IMR-90 (cell line): ENCODE data around the gene CDC42EP2. TPM values are rescaled to one million over a fixed set of nuclear protein-coding genes. Genes with fewer than 3 reads are reported as not detected.
"Not testable (repeated sequence)": the region's sequence is repeated elsewhere in the genome, so short reads cannot be mapped to it uniquely, and the experiment has no call there.

Source experiments
- ATAC-seq: fragments of 200-7000 bp; cut with Tn5 transposase; 2 replicates; pipeline ENCODE4 v1.9.1; 2020; ENCODE audit warnings: low read depth, mild to moderate bottlenecking, moderate library complexity
- BruUV-seq: library from RNA; stranded (reverse); fragments of 400-500 nt; replicated peaks from 2 replicates; lab custom pipeline; 2021; lab: Mats Ljungman, UMichigan
- CTCF ChIA-PET: fragments of 300-600 bp; formaldehyde crosslinking; extraction: SDS; loops from one replicate; lab custom pipeline; 2021; ENCODE audit warnings: antibody characterized with exemption; lab: Yijun Ruan, JAX
- POLR2A ChIA-PET: fragments of 300-600 bp; sonication (Branson Sonifier 250); formaldehyde crosslinking; loops from one replicate; lab custom pipeline; 2022; ENCODE audit warnings: antibody characterized with exemption; ENCODE audit not compliant: unreplicated experiment; lab: Charles Lee
- DNase-seq: peaks from one replicate; pipeline ENCODE4 v3.0.0; 2013
- H2AFZ ChIP-seq: replicated peaks from 2 replicates; pipeline ENCODE3; 2013; ENCODE audit warnings: low read length, mild to moderate bottlenecking; ENCODE audit not compliant: poor library complexity
- H2AK5ac ChIP-seq: 2 replicates; pipeline ENCODE4 v1.6.1; 2013; ENCODE audit warnings: low read depth, low read length, inconsistent platforms
- H2AK9ac ChIP-seq: replicated peaks from 2 replicates; pipeline ENCODE3; 2013; ENCODE audit warnings: mild to moderate bottlenecking, low read depth, low read length, moderate library complexity; ENCODE audit not compliant: poor library complexity
- H2BK120ac ChIP-seq: 2 replicates; pipeline ENCODE4 v1.6.1; 2013; ENCODE audit warnings: low read depth, low read length, inconsistent platforms
- H2BK15ac ChIP-seq: 3 replicates; pipeline ENCODE4 v1.6.1; 2013; ENCODE audit warnings: low read depth, low read length, inconsistent platforms
- H2BK20ac ChIP-seq: 2 replicates; pipeline ENCODE4 v1.6.1; 2013; ENCODE audit warnings: low read depth, mild to moderate bottlenecking, inconsistent platforms, low read length, moderate library complexity
- H2BK5ac ChIP-seq: 2 replicates; pipeline ENCODE4 v1.6.1; 2013; ENCODE audit warnings: mild to moderate bottlenecking, low read depth, low read length, inconsistent platforms; ENCODE audit not compliant: poor library complexity, severe bottlenecking
- H3K14ac ChIP-seq: replicated peaks from 2 replicates; pipeline ENCODE4 v1.6.1; 2013; ENCODE audit warnings: low read depth, low read length, inconsistent platforms
- H3K18ac ChIP-seq: 2 replicates; pipeline ENCODE4 v1.6.1; 2013; ENCODE audit warnings: low read depth, low read length, control low read depth
- H3K23ac ChIP-seq: 2 replicates; pipeline ENCODE4 v1.6.1; 2013; ENCODE audit warnings: low read depth, low read length, inconsistent platforms
- H3K27ac ChIP-seq: 2 replicates; pipeline ENCODE4 v1.5.1; 2013; ENCODE audit warnings: mild to moderate bottlenecking, control low read depth, low read length; ENCODE audit not compliant: insufficient read depth
- H3K27me3 ChIP-seq: 2 replicates; pipeline ENCODE4 v1.6.1; 2013; ENCODE audit warnings: low read length; ENCODE audit not compliant: control insufficient read depth, insufficient read depth
- H3K36me3 ChIP-seq: 2 replicates; pipeline ENCODE4 v1.6.1; 2013; ENCODE audit warnings: low read length, mixed read lengths; ENCODE audit not compliant: control insufficient read depth, insufficient read depth
- H3K4ac ChIP-seq: 2 replicates; pipeline ENCODE4 v1.6.1; 2013; ENCODE audit warnings: low read depth, low read length, inconsistent platforms
- H3K4me1 ChIP-seq: 2 replicates; pipeline ENCODE4 v1.6.1; 2013; ENCODE audit warnings: low read length, mixed read lengths; ENCODE audit not compliant: control insufficient read depth, insufficient read depth
- H3K4me2 ChIP-seq: 2 replicates; pipeline ENCODE4 v1.6.1; 2013; ENCODE audit warnings: low read depth, mild to moderate bottlenecking, control low read depth, low read length, moderate library complexity
- H3K4me3 ChIP-seq: 2 replicates; pipeline ENCODE4 v1.5.1; 2013; ENCODE audit warnings: low read depth, mild to moderate bottlenecking, control low read depth, low read length, moderate library complexity; ENCODE audit not compliant: insufficient read depth
- H3K56ac ChIP-seq: 2 replicates; pipeline ENCODE4 v1.6.1; 2013; ENCODE audit warnings: low read length, inconsistent platforms; ENCODE audit not compliant: insufficient read depth; ENCODE audit errors: extremely low read depth
- H3K79me1 ChIP-seq, 2 experiments: 2 replicates each; pipeline ENCODE4 v1.6.1; 2013; ENCODE audit warnings: low read length in 2 of 2, inconsistent platforms in 1 of 2, low read depth in 1 of 2
- H3K9ac ChIP-seq: 2 replicates; pipeline ENCODE4 v1.6.1; 2013; ENCODE audit warnings: low read depth, low read length, control low read depth
- H3K9me1 ChIP-seq: 2 replicates; pipeline ENCODE4 v1.6.1; 2013; ENCODE audit warnings: low read length, inconsistent platforms; ENCODE audit not compliant: insufficient read depth
- H3K9me3 ChIP-seq: 2 replicates; pipeline ENCODE4 v1.6.1; 2013; ENCODE audit warnings: low read length; ENCODE audit not compliant: control insufficient read depth, insufficient read depth
- H4K20me1 ChIP-seq: 2 replicates; pipeline ENCODE4 v1.6.1; 2013; ENCODE audit warnings: low read length, inconsistent platforms; ENCODE audit not compliant: insufficient read depth
- H4K5ac ChIP-seq: 2 replicates; pipeline ENCODE4 v1.6.1; 2013; ENCODE audit warnings: mild to moderate bottlenecking, low read depth, low read length, control low read depth
- H4K8ac ChIP-seq, 2 experiments: 2 replicates each; pipeline ENCODE4 v1.6.1; 2013; ENCODE audit warnings: low read depth in 2 of 2, low read length in 2 of 2, control low read depth in 1 of 2, inconsistent platforms in 1 of 2
- H4K91ac ChIP-seq: 2 replicates; pipeline ENCODE4 v1.6.1; 2013; ENCODE audit warnings: low read depth, low read length, inconsistent platforms; ENCODE audit not compliant: insufficient read depth
- WGBS, 2 experiments: methylation state at CpG; one replicate each; pipeline versions ENCODE4 v1.1.5 to v1.1.7; 2013; ENCODE audit warnings: missing lambda C conversion rate in 2 of 2; ENCODE audit not compliant: insufficient read length in 1 of 2; ENCODE audit errors: extremely low coverage in 2 of 2; 5-methylcytosine and 5-hydroxymethylcytosine counted together
- dilution Hi-C: fragments of 300-500 bp; cut with HindIII; formaldehyde crosslinking; loops from one replicate; pipeline ENCODE4 v1.14.3; 2018; ENCODE audit warnings: low sequenced_read_pairs; ENCODE audit not compliant: unreplicated experiment
- in situ Hi-C: fragments of 300-500 bp; cut with MboI; formaldehyde crosslinking; loops from 3 replicates; pipeline ENCODE4 v1.14.3; 2019; ENCODE audit warnings: low sequenced_read_pairs, inconsistent platforms, mixed read lengths
- intact Hi-C: fragments of 100-400 bp; cut with micrococcal nuclease; formaldehyde crosslinking; loops from 2 replicates; pipeline ENCODE4 v1.10.0; 2022
- polyA plus RNA-seq, 3 experiments: library from polyadenylated mRNA; depleted of rRNA; stranded (reverse); fragments of >200 nt; gene quantifications; 2 replicates each; pipeline ENCODE4 v1.2.3, GENCODE V29; 2012; ENCODE audit warnings: low replicate concordance in 1 of 3
- total RNA-seq: library from RNA; depleted of rRNA; stranded (reverse); fragments of >200 nt; gene quantifications from 2 replicates; pipeline ENCODE4 v1.2.3, GENCODE V29; 2012

CDC42EP2 gene
- total and polyA plus RNA-seq, 2 of the 4 experiments (the other 2 are of a cell fraction), result 5.2 to 27.5 TPM

- H2AK9ac ChIP-seq, H2AK5ac ChIP-seq, H2BK20ac ChIP-seq, H3K9ac ChIP-seq, H3K9me3 ChIP-seq, dilution Hi-C loops, H3K4me1 ChIP-seq, H3K4ac ChIP-seq, H3K27ac ChIP-seq, H3K9me1 ChIP-seq, H3K4me2 ChIP-seq, H3K23ac ChIP-seq, BruUV-seq, H3K27me3 ChIP-seq, POLR2A ChIA-PET, H2BK15ac ChIP-seq, ATAC-seq, DNase-seq, H3K36me3 ChIP-seq, H2BK120ac ChIP-seq, H4K8ac ChIP-seq, in situ Hi-C loops, H3K4me3 ChIP-seq, intact Hi-C loops, H3K14ac ChIP-seq, H4K91ac ChIP-seq, H2BK5ac ChIP-seq, H2AFZ ChIP-seq, H3K18ac ChIP-seq, H4K5ac ChIP-seq, H3K56ac ChIP-seq: not testable (repeated sequence)
- WGBS, 2 experiments, result 100% methylated on average over 4 of the region's 9 CpGs; no CpG with 5 or more reads in 1 of the 2 experiments
- CTCF ChIA-PET, result interaction anchor here (0.6 to 6.3 kb wide), 4 partner anchors 16 to 64 kb away, joined by 3 to 74 read pairs (median 38); partner anchors contain the start of gene CDC42EP2
- H3K79me1 ChIP-seq, result peaks cover 3 to 19% of the 10 kb centered on the region in 2 experiments; a peak in 3 of 4 replicates
- peaks cover 22% of the 10 kb centered on the region for H4K20me1 ChIP-seq
Observed at GRCh38 chr11:65332591-65332990, 17.9 kb downstream of the CDC42EP2 start.
